HG03064 (cell line): ENCODE results near the gene HSPBP1.

Experiments
- ATAC-seq: cut with Tn5 transposase; IDR thresholded peaks from one replicate; pipeline ENCODE4 v1.9.1; 2021; ENCODE audit warnings: low read depth; ENCODE audit not compliant: unreplicated experiment

HSPBP1 gene

GRCh38 chr19:55256562-55257460 is 23.1 kb downstream of the HSPBP1 start:
- ATAC-seq, result no peak

GRCh38 chr19:55255618-55256423 is 24.1 kb downstream of the HSPBP1 start:
- ATAC-seq, result no peak

DNA sequence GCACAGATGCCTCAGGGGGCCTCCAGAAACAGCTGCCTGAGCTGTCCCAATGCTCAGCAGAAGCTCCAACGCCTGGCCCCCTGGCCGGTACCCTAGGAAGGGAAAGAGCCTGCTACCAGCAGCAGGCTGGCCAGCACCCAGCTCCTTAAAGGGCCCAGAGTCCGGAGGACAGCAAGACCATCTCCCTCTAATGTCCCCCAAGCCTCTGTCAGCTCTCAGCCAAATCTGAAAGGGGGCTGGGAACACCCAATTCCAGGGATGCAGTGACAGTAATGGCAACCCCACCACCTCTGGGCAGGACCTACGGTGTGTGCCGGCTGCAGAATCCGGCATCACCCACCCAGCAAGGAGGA is 25.3 kb downstream of the HSPBP1 start:
- ATAC-seq, result no peak

- ATAC-seq, result no peak
These were observed 25.9 kb downstream of the HSPBP1 start for GRCh38 chr19:55253842-55254624.

DNA sequence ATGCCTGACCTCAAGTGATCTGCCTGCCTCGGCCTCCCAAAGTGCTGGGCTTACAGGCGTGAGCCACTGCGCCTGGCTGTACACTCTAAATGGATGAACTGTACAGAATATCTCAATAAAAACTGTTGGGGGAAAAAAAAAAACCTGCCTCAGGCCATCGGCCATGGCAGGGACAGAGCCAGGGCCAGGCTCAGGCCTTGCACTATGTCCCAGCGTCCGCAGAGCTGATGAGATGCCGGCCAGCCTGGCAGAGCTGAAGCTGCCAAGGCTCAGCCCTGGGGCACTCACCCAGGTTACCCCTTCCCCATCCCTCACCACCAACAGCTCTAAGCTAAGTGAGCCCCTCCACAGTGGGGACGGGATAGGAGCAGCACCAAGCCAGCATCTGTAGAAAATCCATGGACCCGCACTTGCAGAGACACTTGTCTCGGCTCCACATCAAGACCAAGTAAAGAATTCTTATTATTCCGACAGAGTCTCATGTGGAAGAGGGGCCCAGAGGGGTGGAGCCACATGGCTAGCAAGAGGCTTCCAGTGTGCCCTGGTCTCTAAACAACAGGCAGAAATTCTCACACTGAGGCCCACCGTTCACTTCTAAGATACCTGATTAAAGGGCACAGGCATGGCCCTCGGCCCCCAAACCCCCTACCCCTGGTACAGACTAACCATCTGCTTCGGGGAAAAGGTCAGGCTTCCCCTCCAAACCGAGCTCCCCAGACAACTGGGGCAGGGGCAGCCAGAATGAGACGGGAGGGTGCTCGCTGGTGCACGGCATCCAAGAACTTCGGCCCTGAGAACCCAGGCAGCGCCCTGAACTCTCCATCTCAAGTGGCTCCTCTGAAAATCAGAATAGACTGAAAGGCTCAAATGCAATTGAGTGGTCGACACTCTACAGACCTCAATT is 26.9 kb downstream of the HSPBP1 start:
- ATAC-seq, result no peak

GRCh38 chr19:55251341-55252081 is 28.4 kb downstream of the HSPBP1 start:
- no peak for ATAC-seq

- ATAC-seq, result no peak
These were observed 29.5 kb downstream of the HSPBP1 start for GRCh38 chr19:55250262-55251036.

GRCh38 chr19:55249841-55250240 is 30.1 kb downstream of the HSPBP1 start:
- no peak for ATAC-seq

GRCh38 chr19:55248704-55249103 is 31.2 kb downstream of the HSPBP1 start:
- ATAC-seq, result no peak

- ATAC-seq, result no peak
These were observed 31.7 kb downstream of the HSPBP1 start for GRCh38 chr19:55248166-55248675.

GRCh38 chr19:55247621-55248099 is 32.2 kb downstream of the HSPBP1 start:
- no peak for ATAC-seq

DNA sequence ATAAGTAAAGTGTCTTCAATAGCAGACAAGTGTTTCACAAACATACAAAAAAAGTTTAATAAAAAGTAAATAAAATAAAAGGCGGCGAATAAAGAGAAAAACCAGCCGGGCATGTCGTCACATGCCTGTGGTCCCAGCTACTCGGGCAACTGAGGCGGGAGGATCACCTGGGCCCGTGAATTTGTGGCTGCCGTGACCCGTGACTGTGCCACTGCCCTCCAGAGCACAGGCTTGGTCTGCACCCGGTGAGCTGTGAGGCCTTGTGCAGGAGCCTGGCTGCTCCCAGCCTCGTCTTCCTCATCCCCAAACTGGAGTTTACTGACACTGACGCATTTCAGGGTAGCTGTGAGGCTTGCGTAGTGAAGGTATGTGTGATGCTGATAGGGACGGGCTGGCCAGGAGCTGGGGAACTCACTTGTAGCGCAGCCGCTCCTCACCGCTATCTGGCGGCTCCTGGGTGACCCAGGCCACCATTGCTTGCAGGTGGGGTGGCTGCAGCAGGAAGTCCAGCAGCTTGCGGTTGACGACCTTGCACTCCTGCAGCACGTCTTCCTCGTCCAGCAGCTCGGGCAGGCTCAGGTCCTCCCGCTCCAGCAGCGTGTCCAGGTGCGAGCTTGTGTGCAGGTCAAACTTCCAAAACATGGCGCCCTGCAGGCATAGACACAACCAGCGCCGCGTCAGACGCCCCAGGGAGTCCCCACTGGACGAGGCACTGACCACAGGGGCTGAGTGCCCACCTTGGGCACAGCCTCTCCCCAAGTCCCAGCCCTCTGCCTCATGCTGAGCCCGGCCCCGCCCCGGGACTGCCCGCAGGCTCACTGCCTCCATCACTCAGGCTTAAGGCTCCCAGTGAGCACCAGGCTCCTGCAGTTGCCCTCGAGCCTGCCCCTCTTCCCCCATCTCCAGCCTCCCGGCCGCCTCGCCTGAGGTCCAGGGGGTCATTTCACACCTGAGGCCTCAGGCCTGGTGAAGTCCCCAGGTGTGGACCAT is 33.2 kb downstream of the HSPBP1 start:
- no peak for ATAC-seq

DNA sequence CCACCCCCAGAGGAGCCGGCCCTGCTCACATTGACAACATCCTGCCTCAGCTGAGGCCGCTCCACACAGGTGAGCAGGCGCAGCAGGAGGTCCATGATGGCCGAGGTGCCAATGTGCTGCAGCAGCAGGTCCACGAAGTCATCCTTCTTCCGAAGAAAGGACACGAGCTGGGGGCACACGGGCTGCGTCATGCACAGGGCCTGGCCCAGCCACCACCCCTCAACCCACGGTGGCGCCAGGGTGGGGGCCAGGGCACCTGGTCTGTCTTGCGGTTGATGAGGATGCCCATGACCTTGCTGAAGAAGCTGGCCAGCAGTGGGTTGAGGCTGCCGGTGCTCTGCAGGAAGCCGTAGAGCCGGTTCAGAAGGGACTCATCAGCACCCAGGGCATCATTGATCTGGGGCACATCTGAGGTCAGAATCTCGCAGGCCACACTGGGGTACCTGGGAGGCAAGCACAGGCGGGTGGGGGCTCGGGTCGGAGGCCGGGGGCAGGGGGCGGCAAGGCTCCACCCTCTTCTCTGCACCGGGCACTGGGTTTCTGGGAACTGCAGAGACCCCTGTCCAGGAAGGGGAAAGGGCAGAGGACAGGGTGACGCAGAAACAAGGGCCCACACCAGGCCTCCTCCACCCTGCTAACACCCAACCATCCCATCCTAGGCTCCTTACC is 34.5 kb downstream of the HSPBP1 start:
- no peak for ATAC-seq

DNA sequence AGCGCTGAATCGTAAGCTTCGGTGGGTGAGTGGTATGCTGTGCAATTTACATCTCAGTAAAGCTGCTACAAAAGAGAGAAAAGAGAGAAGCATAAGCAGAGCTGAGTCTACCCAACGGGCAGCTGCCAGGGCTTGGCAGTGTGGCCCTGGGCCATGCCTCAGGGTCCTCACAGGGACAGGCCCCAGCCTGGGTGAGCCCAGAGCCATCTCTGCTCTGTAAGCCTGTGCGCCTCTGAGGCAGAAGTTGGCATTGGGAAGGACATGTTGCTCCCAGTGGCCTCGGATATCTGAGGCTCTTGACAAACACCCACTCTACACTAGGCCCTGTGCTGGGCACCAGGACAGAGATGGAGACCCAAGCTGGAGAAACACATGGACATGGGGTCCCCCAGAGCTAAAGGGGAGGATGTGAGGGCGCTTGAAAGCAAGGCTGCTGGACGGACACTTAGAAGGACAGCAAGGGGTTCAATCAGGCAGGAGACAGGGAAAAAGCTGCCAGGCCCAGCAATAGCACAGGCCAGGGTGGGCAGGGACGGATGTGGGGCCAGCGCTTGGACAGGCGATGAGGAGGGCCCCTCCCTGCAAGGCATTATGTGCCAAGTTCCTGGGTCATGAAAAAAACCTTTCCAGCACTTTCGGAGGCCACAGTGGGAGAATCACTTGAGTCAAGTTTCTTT is 35.8 kb downstream of the HSPBP1 start:
- no peak for ATAC-seq

GRCh38 chr19:55242517-55242916 is 37.4 kb downstream of the HSPBP1 start:
- no peak for ATAC-seq

- ATAC-seq, result no peak
These were observed 37.9 kb downstream of the HSPBP1 start for GRCh38 chr19:55241935-55242464.
